ENCODE data around the gene RFX7. TPM values are rescaled to one million over a fixed set of nuclear protein-coding genes. Genes with fewer than 3 reads are reported as not detected.

The RFX7 gene
- total RNA-seq, 1 experiment from 2014 or later: 43.4 TPM

GRCh38 chr15:56211960-56212550 is 31.6 kb downstream of the RFX7 start:
- H3K79me1 ChIP-seq (ENCODE audit: insufficient read depth, low read depth, low read length, poor library complexity, severe bottlenecking): peaks cover 4% of the 10 kb centered on the region
- TF ChIP-seq CTCF (conservative IDR thresholded peaks at IDR 0.05): no peak
- H3K4ac ChIP-seq (ENCODE audit: low read depth, low read length): no peak overlapping the region
- H3K18ac ChIP-seq (ENCODE audit: insufficient read length, low read depth, low read length): no peak overlapping the region
- DNase-seq: no peak
- no peak overlapping the region for H3K56ac ChIP-seq (ENCODE audit: insufficient read length, low read depth, low read length)
- peaks cover 3 to 15% of the 10 kb centered on the region in 2 experiments; a peak in 4 of 5 replicates for H3K9me3 Mint-ChIP-seq
- peaks cover 5% of the 10 kb centered on the region for H3K4me1 ChIP-seq (ENCODE audit: insufficient read depth, low read length)
- H3K4me2 ChIP-seq (ENCODE audit: insufficient read depth, insufficient read length, low read length): no peak overlapping the region
- no peak overlapping the region for H2BK5ac ChIP-seq (ENCODE audit: insufficient read length, low read length)
- no CpG with 5 or more reads among the region's 4 CpGs for WGBS (ENCODE audit: extremely low coverage, insufficient read length, low lambda C conversion rate)
- H3K27ac ChIP-seq (ENCODE audit: insufficient read length, low read depth, low read length): no peak overlapping the region
- no peak overlapping the region for H3K14ac ChIP-seq (ENCODE audit: insufficient read depth, low read length)
- peaks cover 41 to 43% of the 10 kb centered on the region in 2 experiments for H3K4me1 Mint-ChIP-seq
- no peaks in the 10 kb centered on the region for H3K23me2 ChIP-seq (ENCODE audit: insufficient read length, low read depth, low read length, poor library complexity, severe bottlenecking)
- H2AFZ ChIP-seq (ENCODE audit: low read length): no peak overlapping the region
- no peaks in the 10 kb centered on the region for H3K9me3 ChIP-seq (ENCODE audit: control insufficient read depth, low read depth, low read length)
- no peak overlapping the region for H4K91ac ChIP-seq (ENCODE audit: insufficient read length, low read depth, low read length)
- no peak overlapping the region for H3K23ac ChIP-seq (ENCODE audit: insufficient read length, low read depth, low read length)
- H2BK15ac ChIP-seq (ENCODE audit: low read depth, low read length): no peak overlapping the region
- H3K36me3 Mint-ChIP-seq (ENCODE audit: insufficient read depth in 1 of 3, low read depth in 3 of 3): peaks cover 19 to 39% (median 25%) of the 10 kb centered on the region in 3 experiments
- no peaks in the 10 kb centered on the region for H3K27me3 ChIP-seq (ENCODE audit: insufficient read depth, low read length)
- no peak overlapping the region for H4K5ac ChIP-seq (ENCODE audit: insufficient read length, low read depth, low read length)
- H4K20me1 ChIP-seq (ENCODE audit: control insufficient read depth, insufficient read depth, insufficient read length): no peaks in the 10 kb centered on the region
- H2BK120ac ChIP-seq (ENCODE audit: low read depth, low read length, poor library complexity, severe bottlenecking): no peak overlapping the region
- H3K9ac ChIP-seq (ENCODE audit: extremely low read depth, insufficient read length, low read length): no peak overlapping the region
- peaks cover 20% of the 10 kb centered on the region; the same call in 1 of the 2 replicates for H3K79me2 ChIP-seq (ENCODE audit: insufficient read depth, low read length)
- H2AK5ac ChIP-seq (ENCODE audit: insufficient read length, low read length): no peak overlapping the region
- H3T11ph ChIP-seq (ENCODE audit: low read length): no peak overlapping the region
- no peak overlapping the region; a peak in 1 of 5 replicates for H3K4me3 Mint-ChIP-seq
- no peak overlapping the region for H2BK20ac ChIP-seq (ENCODE audit: low read depth, low read length, poor library complexity, severe bottlenecking)
- no peak overlapping the region for H2BK12ac ChIP-seq (ENCODE audit: insufficient read length, low read depth, low read length)
- H4K8ac ChIP-seq (replicated peaks; ENCODE audit: insufficient read length, low read depth, low read length): no peak overlapping the region
- no peak overlapping the region for H3K27ac Mint-ChIP-seq
- no peaks in the 10 kb centered on the region for H3K27me3 Mint-ChIP-seq (ENCODE audit: low read depth)

Data from H9 (cell line).